ENCODE measurements around the gene BTBD9. TPM values are rescaled to one million over a fixed set of nuclear protein-coding genes. Genes with fewer than 3 reads are reported as not detected.

Gene BTBD9
- total RNA-seq, 4 donors from 2014 or later = 11.7 to 17.7 (median 14.1) TPM

GRCh38 chr6:38151580-38152500, 487.9 kb downstream of the BTBD9 start:
- TF ChIP-seq, protein P1, sequence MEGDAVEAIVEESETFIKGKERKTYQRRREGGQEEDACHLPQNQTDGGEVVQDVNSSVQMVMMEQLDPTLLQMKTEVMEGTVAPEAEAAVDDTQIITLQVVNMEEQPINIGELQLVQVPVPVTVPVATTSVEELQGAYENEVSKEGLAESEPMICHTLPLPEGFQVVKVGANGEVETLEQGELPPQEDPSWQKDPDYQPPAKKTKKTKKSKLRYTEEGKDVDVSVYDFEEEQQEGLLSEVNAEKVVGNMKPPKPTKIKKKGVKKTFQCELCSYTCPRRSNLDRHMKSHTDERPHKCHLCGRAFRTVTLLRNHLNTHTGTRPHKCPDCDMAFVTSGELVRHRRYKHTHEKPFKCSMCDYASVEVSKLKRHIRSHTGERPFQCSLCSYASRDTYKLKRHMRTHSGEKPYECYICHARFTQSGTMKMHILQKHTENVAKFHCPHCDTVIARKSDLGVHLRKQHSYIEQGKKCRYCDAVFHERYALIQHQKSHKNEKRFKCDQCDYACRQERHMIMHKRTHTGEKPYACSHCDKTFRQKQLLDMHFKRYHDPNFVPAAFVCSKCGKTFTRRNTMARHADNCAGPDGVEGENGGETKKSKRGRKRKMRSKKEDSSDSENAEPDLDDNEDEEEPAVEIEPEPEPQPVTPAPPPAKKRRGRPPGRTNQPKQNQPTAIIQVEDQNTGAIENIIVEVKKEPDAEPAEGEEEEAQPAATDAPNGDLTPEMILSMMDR (IDR thresholded peaks at IDR 0.05; ENCODE audit: low read depth) = no peak

DNA sequence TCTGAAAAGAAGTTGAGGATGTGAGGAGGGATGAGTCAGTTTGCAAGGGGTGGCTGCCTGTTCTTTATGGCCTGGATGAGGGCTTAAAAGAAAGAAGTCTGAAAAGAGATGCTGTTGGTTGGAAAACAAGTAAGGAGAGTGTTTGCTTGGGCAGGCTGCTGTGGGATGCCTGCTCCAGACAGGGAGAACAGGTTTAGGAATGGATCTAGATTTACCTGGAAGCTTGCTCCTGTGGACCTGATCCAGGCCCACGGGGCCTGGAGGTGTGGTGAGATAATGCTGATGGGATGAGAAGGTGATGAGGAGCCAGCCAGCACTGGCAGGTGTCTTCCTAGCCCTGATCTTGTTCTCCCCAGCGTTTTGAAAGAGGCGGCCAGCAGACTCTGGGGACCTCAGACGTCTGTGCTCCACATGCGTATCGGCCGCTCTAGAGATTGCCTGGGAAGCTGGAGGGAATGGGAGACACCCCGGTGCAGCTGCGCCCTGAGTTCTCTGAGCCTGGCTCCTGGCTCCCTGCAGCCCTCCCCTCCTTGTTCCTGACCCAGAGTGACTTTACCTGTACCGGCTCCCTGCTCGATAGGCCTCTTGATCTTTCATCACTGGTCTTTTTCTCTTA, 488.9 kb downstream of the BTBD9 start:
- TF ChIP-seq, protein P1 (IDR thresholded peaks at IDR 0.05; ENCODE audit: low read depth) = no peak

GRCh38 chr6:38150021-38150420, 489.7 kb downstream of the BTBD9 start:
- TF ChIP-seq, protein P1 (IDR thresholded peaks at IDR 0.05; ENCODE audit: low read depth) = no peak

DNA sequence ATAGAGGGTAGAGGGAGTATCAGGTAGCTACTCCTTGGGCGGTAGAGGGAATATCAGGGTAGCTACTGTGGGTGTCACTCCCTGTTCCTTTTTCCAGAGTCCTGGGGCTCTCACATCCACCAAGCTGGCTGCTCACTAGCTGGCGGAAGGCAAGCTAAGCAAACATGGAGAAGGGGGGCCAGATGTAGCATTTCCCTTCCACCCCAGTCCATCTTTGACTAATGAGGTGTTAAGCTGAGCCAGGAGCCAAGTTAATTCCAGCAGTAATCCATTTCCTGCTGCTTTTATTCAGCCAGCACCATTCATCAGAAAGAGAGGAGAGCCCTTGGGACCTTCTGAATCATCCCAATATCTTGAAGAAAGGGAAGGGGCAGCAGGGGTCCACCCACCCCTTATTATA, 490.2 kb downstream of the BTBD9 start:
- TF ChIP-seq, protein P1 (IDR thresholded peaks at IDR 0.05; ENCODE audit: low read depth) = no peak

- TF ChIP-seq, protein P1 (IDR thresholded peaks at IDR 0.05; ENCODE audit: low read depth) = no peak
Measured at GRCh38 chr6:38148606-38149005, 491.1 kb downstream of the BTBD9 start.

GRCh38 chr6:38146734-38147027, 493.0 kb downstream of the BTBD9 start:
- TF ChIP-seq, protein P1 (IDR thresholded peaks at IDR 0.05; ENCODE audit: low read depth) = no peak

DNA sequence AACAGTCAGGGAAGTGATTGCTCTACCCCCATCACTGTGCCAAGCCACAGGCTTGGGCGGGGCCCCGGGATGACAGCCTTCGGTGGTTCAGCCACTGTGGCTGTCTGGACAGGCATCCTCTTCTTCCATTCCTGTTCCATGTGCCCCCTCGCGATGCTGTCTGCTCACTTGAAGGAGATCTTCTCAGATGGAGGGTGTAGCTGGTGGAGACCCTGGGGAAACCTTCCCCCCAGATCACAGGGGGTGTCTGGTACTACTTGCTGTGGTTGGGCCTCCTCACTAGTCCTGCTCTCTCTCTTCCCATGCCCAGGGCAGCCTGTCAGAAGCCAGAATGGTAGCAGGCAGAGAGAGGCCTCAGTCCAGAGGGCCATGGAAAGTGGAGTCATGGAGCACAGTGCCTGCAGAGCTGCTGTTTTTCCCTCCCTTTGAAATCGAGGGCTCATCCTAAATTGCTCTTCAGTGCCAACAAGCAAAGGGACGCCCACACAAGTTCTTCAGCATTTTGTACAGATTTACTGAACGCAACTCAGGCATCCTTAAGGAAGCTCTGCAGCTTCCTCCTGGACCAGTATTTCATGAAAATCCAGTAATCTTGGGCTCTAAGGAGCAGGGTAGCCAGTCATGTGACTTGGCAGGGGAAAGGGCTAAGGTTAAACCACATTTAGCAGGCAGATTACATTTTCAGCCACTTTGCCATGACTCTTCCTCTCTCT, 493.6 kb downstream of the BTBD9 start:
- TF ChIP-seq, protein P1 (IDR thresholded peaks at IDR 0.05; ENCODE audit: low read depth) = no peak
